Measurements from ENCODE around the gene BORCS6.

DNA sequence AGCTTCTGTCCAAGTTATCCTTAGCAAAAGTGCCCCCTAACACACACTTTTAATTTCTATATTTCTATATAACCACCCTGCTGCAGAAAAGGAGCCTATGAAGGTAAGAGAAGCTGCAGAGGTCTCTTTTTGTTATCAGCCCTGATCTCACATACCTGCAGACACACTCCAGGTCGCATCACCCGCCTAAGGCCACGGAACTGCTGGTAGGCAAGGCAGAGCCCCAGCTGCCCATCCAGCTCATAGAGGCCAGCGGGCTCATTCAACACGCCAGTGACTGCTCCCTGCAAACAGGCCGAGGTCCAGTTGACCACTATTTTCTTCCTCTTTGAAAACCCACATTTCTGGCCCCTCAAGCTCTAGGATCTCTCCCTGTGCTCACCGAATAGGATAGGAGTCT is 45.7 kb upstream of the BORCS6 start:
- no peak for TF ChIP-seq POLR2A (IDR thresholded peaks at IDR 0.05)
- TF ChIP-seq, protein P1, sequence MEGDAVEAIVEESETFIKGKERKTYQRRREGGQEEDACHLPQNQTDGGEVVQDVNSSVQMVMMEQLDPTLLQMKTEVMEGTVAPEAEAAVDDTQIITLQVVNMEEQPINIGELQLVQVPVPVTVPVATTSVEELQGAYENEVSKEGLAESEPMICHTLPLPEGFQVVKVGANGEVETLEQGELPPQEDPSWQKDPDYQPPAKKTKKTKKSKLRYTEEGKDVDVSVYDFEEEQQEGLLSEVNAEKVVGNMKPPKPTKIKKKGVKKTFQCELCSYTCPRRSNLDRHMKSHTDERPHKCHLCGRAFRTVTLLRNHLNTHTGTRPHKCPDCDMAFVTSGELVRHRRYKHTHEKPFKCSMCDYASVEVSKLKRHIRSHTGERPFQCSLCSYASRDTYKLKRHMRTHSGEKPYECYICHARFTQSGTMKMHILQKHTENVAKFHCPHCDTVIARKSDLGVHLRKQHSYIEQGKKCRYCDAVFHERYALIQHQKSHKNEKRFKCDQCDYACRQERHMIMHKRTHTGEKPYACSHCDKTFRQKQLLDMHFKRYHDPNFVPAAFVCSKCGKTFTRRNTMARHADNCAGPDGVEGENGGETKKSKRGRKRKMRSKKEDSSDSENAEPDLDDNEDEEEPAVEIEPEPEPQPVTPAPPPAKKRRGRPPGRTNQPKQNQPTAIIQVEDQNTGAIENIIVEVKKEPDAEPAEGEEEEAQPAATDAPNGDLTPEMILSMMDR (IDR thresholded peaks at IDR 0.05), result no peak
